ENCODE results near the gene PSME3IP1.

Gene PSME3IP1

DNA sequence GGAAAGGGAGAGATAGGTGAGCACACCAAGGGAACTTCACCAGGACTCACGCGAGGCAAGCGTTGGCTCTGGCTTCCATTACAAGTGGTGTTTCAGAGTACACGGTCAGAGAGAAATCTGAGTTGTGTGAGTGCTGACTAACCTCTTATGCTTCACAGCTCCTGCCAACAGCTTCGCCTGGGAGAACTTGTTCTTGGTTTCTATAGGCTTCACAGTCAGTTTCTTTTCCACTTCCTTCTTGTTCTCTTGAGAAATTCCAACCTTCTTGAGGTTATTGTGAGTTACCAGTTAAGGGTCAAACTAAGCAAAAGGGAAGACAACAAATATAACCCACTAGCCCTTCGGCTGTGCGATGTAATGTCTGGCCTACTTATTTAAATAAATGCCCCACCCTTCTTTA, 18.9 kb downstream of the PSME3IP1 start:
- DNase-seq: no peak

DNA sequence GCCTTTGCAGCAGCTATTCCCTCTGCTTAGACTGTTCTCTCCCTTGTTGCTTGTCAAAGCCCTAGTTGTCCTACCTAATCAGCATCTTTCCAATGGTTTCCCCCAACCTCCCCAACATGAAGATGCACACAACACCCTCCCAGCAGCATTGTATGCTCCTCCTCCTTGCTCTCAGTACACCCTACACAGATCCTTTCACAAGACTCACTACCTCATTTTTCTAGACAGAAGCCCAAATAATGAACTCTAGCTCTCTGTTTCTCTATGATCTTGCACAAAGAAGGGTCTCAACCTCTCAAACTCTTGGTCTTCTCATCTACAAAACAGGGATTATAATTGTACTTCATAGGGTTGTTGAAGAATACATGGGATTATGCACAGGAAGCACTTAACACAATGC, 19.4 kb downstream of the PSME3IP1 start:
- DNase-seq: no peak

GRCh38 chr16:57165938-57166337, 19.9 kb downstream of the PSME3IP1 start:
- DNase-seq: no peak

- DNase-seq: no peak
Measured at GRCh38 chr16:57165483-57165882, 20.4 kb downstream of the PSME3IP1 start.

- DNase-seq: no peak
Measured at GRCh38 chr16:57163842-57164241, 22.0 kb downstream of the PSME3IP1 start.

- no peak for DNase-seq
Measured at GRCh38 chr16:57159447-57159846, 26.4 kb downstream of the PSME3IP1 start.

GRCh38 chr16:57157533-57157932, 28.3 kb downstream of the PSME3IP1 start:
- no peak for DNase-seq

GRCh38 chr16:57156351-57156703, 29.5 kb downstream of the PSME3IP1 start:
- DNase-seq: no peak

- DNase-seq: no peak
Measured at GRCh38 chr16:57155702-57156350, 30.0 kb downstream of the PSME3IP1 start.

DNA sequence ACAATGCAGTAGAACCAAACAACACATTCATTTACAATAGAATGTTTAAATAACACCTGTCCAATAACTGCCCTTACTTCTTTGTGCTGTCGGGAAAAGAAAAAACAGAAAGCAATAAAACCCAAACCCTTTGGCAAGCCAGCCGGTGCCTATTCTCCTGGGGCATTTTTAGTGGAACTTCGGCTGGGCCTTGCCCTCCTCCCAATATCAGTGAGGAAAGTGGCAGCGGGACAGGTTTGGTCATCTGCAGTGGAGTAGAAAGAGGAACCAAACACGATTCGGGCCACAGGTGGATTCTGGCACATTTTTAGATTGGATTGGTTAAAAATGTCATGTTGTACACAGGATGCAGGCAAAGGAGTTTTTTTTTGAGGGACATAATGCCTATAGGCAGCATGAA, 32.0 kb downstream of the PSME3IP1 start:
- no peak for DNase-seq

DNA sequence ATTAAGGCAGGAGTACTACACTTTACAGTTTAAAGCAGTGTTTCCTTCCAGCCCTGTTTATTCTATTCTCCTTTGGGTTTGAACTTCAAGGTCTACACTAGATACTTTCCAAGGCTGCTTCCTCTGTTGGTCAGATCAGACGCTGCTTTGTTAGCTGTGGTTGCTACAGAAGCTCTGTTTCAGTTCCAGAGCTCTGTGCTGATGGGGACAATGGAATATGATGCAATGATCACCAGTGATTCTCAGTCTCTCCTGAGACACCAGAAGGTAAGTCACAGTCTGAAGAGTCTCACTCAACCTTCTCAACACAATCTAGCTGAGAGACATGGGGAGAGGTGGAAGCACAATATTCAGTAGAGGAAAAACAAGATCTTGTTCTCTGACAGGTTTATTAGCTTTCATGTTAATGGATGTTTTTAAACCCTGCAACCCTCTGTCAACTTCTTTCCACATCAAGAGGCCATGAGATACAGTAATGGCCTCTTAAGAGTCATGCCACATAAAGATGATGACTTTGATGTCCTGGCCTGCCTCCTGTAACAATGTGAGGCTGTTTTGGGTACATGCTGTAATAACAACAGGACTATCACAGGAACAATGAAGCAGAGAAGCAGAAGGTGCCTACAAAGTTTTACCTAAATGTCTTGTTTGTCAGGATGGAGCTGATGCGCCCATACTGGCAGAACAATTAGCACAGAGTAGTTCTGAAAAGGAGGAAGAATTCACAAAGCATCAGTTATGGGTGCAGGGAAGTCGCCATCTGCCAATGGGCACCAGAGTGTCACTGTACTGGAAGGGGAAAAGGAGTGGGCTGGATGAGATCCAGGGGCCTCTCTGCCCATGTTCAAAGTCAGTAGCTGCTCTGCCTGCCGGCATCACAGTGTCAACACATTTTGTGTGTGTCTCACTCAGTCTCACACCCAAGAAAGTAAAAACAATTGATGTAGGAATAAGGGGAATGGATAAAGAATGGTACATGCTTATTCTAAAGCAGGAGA, 33.4 kb downstream of the PSME3IP1 start:
- DNase-seq: no peak

- no peak for DNase-seq
Measured at GRCh38 chr16:57151369-57151768, 34.5 kb downstream of the PSME3IP1 start.

DNA sequence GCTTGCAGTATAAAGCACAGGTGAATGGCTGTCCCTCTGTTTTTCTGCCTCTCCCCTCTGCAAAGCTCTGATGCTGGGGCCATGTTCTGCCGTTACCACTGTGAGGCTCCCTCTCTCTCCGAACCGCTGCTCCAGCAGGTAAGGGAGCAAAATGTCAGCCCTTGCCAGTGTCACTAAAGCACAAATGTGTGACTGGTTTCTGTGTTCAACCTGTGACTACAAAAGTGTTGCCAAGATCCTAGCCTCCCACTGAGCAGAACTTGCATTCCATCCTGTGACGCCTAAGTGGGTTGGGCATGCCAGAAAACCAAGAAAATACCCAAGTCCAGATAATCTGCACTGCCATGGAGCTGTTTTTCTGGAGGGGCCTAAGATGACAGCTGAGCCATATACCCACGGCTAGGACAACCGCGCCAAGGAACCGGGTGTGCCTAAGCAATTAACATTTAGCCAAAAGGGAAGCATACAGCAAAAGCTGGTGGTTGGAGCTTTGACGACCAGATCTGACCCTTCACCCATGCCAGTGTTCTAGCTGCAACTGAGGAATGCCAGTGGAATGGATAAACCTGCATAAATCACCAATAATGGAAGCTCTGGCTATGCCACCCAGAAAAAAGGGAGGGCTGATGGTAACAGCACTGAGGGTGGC, 35.0 kb downstream of the PSME3IP1 start:
- DNase-seq: no peak

- no peak for DNase-seq
Measured at GRCh38 chr16:57149391-57149790, 36.4 kb downstream of the PSME3IP1 start.

DNA sequence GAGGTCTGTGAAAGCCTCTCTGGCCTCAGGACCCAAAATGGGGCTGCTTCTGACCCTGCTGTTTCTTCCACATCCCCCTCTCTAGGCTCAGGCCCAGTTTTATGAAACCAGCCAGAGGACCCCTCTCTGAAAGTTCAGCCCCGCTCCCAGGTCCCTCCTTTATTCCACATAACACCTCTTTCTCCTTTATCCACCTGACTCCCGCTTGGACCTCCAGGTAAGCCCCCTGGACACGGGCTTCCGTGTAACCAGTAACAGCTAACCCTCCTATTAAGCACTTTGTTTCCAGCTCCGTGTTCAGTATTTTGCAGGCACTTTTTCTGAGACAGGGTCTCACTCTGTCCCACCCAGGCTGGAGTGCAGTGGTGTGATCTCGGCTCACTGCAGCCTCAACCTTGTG, 37.4 kb downstream of the PSME3IP1 start:
- no peak for DNase-seq

GRCh38 chr16:57147381-57148221, 38.2 kb downstream of the PSME3IP1 start:
- no peak for DNase-seq

- DNase-seq: no peak
Measured at GRCh38 chr16:57146735-57147134, 39.1 kb downstream of the PSME3IP1 start.

GRCh38 chr16:57146040-57146647, 39.7 kb downstream of the PSME3IP1 start:
- no peak for DNase-seq

- DNase-seq: no peak
Measured at GRCh38 chr16:57145046-57146021, 40.5 kb downstream of the PSME3IP1 start.

- DNase-seq: no peak
Measured at GRCh38 chr16:57144027-57144426, 41.8 kb downstream of the PSME3IP1 start.
